Kidney (tissue), 14 donors: ENCODE data around the gene FBXO28. TPM values are rescaled to one million over a fixed set of nuclear protein-coding genes. Genes with fewer than 3 reads are reported as not detected.

Source experiments
- DNase-seq, 5 donors: peaks; one replicate each; pipeline ENCODE4 v3.0.0-alpha.2; 2013 to 2020
- FAIRE-seq: peaks from 2 replicates; lab custom pipeline; 2012; peaks lifted over from hg19 to GRCh38; lab: Jason Lieb, UNC
- H3K27ac ChIP-seq, 2 donors: one replicate each; pipeline ENCODE4 v1.7.0; 2013; ENCODE audit warnings: low read depth in 2 of 2, low read length in 2 of 2, inconsistent platforms in 1 of 2
- H3K27me3 ChIP-seq: one replicate; pipeline ENCODE4 v1.7.1; 2013; ENCODE audit warnings: low read length, inconsistent platforms; ENCODE audit not compliant: control insufficient read depth, insufficient read depth
- H3K36me3 ChIP-seq, 3 donors: one replicate each; pipeline versions ENCODE4 v1.7.0 to v1.7.1; 2013; ENCODE audit warnings: low read length in 3 of 3, control low read depth in 1 of 3, inconsistent platforms in 1 of 3; ENCODE audit not compliant: insufficient read depth in 3 of 3, control insufficient read depth in 2 of 3
- H3K4me1 ChIP-seq, 3 donors: one replicate each; pipeline versions ENCODE4 v1.7.0 to v1.7.1; 2013; ENCODE audit warnings: low read length in 3 of 3, inconsistent platforms in 1 of 3, low read depth in 1 of 3; ENCODE audit not compliant: control insufficient read depth in 2 of 3, insufficient read depth in 2 of 3
- H3K4me3 ChIP-seq, 3 donors: one replicate each; pipeline versions ENCODE4 v1.7.0 to v1.8.1; 2013; ENCODE audit warnings: low read length in 3 of 3, control low read depth in 1 of 3, inconsistent platforms in 1 of 3
- H3K9ac ChIP-seq, 3 donors: one replicate each; pipeline versions ENCODE4 v1.7.0 to v1.7.1; 2013; ENCODE audit warnings: low read length in 3 of 3, control low read depth in 1 of 3, inconsistent platforms in 1 of 3
- H3K9me3 ChIP-seq, 3 donors: one replicate each; pipeline versions ENCODE4 v1.7.0 to v1.7.1; 2013; ENCODE audit warnings: low read length in 3 of 3, control low read depth in 1 of 3, inconsistent platforms in 1 of 3; ENCODE audit not compliant: control insufficient read depth in 2 of 3, insufficient read depth in 1 of 3
- intact Hi-C: fragments of 100-400 bp; cut with DNase I; formaldehyde crosslinking; loops from one replicate; pipeline ENCODE4 v1.11.1; 2022
- polyA plus RNA-seq: library from polyadenylated mRNA; stranded (reverse); fragments of 350-450 nt; fragmentation: Illumina TruSeq; extraction: RNeasy Lipid Tissue Mini Kit (QIAGEN cat#74804); gene quantifications from one replicate; pipeline ENCODE4 v1.2.3, GENCODE V29; 2014; ENCODE audit warnings: low read depth, low replicate concordance; ENCODE audit not compliant: insufficient read depth
- total RNA-seq: library from RNA; stranded (reverse); fragmentation: NEBNext Ultra II Directional; extraction: Animal tissue kit (Norgen Biotek cat#: 25700); gene quantifications from one replicate; pipeline ENCODE4 v1.2.1, GENCODE V29; 2021
- TF ChIP-seq, protein P1 (sequence below): IDR thresholded peaks from 3 replicates; pipeline ENCODE4 v1.5.1; 2012; ENCODE audit warnings: mild to moderate bottlenecking, moderate library complexity, borderline replicate concordance; ENCODE audit not compliant: insufficient read depth; ENCODE audit errors: extremely low read depth
- donor health status: control.
- donor health status: control.
- donor health status: control.
- donor health status: control.
- donor health status: control.
- donor health status: DM: yes; HTN: yes; CAD: no.
- donor health status: Normal renal cell carcinoma (clear cell type).

The FBXO28 gene
- total and polyA plus RNA-seq, 2 donors from 2014 or later, result 8.8 to 31.4 TPM

DNA sequence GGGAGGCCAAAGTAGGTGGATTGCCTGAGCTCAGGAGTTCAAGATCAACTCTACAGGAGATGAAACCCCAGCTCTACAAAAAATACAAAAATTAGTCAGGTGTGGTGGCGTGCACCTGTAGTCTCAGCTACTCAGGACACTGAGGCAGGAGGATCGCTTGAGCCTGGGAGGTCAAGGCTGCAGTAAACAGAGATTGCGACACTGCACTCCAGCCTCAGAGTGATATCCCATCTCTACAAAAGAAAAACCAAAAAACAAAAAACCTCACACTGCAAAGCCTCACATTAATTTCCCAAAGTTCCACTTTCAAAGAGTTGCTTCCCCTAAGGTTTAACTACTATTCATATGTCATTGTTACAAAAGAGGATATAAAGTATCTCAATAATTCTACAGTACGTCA is 29.0 kb upstream of the FBXO28 start:
- DNase-seq (no peak), FAIRE-seq (no peak)
- no peaks in the 10 kb centered on the region for H3K4me1 ChIP-seq
- H3K9me3 ChIP-seq, result no peaks in the 10 kb centered on the region
- no peaks in the 10 kb centered on the region for H3K27me3 ChIP-seq
- H3K36me3 ChIP-seq, result no peaks in the 10 kb centered on the region
- intact Hi-C loops, result no loop called here
- H3K27ac ChIP-seq, result no peak overlapping the region
- TF ChIP-seq, protein P1, sequence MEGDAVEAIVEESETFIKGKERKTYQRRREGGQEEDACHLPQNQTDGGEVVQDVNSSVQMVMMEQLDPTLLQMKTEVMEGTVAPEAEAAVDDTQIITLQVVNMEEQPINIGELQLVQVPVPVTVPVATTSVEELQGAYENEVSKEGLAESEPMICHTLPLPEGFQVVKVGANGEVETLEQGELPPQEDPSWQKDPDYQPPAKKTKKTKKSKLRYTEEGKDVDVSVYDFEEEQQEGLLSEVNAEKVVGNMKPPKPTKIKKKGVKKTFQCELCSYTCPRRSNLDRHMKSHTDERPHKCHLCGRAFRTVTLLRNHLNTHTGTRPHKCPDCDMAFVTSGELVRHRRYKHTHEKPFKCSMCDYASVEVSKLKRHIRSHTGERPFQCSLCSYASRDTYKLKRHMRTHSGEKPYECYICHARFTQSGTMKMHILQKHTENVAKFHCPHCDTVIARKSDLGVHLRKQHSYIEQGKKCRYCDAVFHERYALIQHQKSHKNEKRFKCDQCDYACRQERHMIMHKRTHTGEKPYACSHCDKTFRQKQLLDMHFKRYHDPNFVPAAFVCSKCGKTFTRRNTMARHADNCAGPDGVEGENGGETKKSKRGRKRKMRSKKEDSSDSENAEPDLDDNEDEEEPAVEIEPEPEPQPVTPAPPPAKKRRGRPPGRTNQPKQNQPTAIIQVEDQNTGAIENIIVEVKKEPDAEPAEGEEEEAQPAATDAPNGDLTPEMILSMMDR, result no peak
- H3K9ac ChIP-seq, result no peak overlapping the region
- no peak overlapping the region for H3K4me3 ChIP-seq

DNA sequence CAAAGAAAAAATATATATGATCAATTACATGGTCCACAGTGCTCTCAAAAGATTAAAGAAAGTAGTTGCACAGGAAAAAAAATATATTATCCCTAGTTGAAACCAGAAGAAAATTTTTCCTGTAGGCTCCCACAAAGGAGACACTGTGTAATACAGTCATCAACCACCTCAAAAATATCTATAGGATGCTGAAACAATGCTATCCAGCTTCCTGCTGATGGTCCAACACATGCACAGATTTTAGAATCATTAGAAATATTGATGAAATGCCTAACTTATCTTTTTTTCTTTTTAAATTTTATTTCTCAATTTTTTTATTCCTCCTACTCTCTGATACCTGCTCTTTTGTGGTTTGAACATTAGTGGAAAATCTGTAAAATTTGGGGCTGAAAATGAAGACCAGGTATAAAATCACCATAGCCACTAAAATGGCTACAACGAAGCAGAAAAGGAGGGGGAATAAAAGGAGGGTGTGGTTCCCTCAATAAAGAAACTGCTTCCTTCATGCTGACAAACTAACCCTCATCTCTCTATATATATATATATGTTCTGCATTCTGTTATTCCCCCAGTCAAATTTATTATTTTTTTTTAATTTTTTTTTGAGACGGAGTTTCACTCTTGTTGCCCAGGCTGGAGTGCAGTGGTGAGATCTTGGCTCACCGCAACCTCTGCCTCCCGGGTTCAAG is 28.3 kb upstream of the FBXO28 start:
- no peak for DNase-seq
- Histone ChIP-seq H3K27ac (no peak overlapping the region), H3K9ac (no peak overlapping the region), H3K4me3 (no peak overlapping the region), H3K36me3 (no peaks in the 10 kb centered on the region), H3K27me3 (no peaks in the 10 kb centered on the region), H3K4me1 (no peaks in the 10 kb centered on the region), H3K9me3 (no peaks in the 10 kb centered on the region)
- intact Hi-C loops, result no loop called here
- TF ChIP-seq, protein P1, result no peak
- FAIRE-seq, result no peak

DNA sequence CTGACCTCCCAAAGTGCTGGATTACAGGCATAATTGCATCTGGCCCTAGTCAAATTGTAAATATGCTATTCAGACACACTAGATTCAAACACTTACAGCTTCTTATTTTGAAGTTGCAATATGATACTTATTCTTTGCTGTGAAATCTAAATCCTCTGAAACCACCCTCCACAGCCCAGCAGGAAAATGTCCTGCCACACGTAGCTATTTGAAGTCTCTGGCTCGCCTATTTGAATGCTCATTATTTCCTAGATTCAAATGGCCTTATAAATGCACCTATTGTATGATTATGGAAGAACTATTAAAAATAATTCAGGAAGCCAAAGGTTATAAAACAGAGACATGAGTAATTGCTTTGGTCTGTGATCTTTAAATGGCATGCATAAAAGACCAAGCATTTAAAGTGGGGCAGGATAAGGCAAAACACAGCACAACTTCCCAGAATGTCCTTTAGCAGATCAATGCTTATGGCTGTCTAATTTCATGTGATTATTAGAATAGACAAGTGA is 26.6 kb upstream of the FBXO28 start:
- TF ChIP-seq, protein P1, result no peak

DNA sequence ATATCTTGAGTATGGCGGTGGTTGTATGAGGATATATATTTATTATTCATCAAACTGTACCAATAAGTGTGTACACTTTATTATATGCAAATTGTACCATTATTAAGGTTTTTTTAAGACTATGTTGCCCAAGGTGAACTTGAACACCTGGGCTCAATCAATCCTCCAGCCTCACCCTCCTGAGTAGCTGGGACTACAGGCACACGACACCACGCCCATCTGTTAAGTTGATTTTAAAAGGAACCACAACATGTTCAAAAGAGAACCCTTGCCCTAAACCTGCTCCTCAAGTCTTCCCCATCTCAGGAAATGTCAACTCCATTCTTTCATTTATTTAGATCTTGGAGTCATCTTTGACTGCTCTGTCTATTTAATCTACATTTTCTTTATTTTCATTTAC is 24.3 kb upstream of the FBXO28 start:
- TF ChIP-seq, protein P1, result no peak
- H3K27me3 ChIP-seq, result no peaks in the 10 kb centered on the region
- intact Hi-C loops, result no loop called here
- no peak overlapping the region for H3K9ac ChIP-seq
- no peak overlapping the region for H3K4me3 ChIP-seq
- no peaks in the 10 kb centered on the region for H3K4me1 ChIP-seq
- H3K9me3 ChIP-seq, result no peaks in the 10 kb centered on the region
- H3K36me3 ChIP-seq, result no peaks in the 10 kb centered on the region
- H3K27ac ChIP-seq, result no peak overlapping the region
- FAIRE-seq (no peak), DNase-seq (no peak)

More for the DNA sequence above, 26.6 kb upstream of the FBXO28 start:
- Histone ChIP-seq H3K9me3 (no peaks in the 10 kb centered on the region), H3K4me1 (no peaks in the 10 kb centered on the region), H3K36me3 (no peaks in the 10 kb centered on the region), H3K4me3 (no peak overlapping the region), H3K27ac (no peak overlapping the region), H3K9ac (no peak overlapping the region), H3K27me3 (no peaks in the 10 kb centered on the region)
- no peak for FAIRE-seq
- peak in 1 of 5 donors; percentile 17 for DNase-seq
- intact Hi-C loops, result no loop called here
